GM12801 (cell line): Measurements from ENCODE around the gene TK2.

Experiments
- TF ChIP-seq, protein P1 (sequence below): IDR thresholded peaks from one replicate; pipeline ENCODE4 v1.5.1; 2011; ENCODE audit warnings: control low read depth; ENCODE audit not compliant: insufficient read length; ENCODE audit errors: extremely low read depth

TK2 gene

GRCh38 chr16:66560107-66560506 is 10.2 kb upstream of the TK2 start:
- TF ChIP-seq, protein P1, sequence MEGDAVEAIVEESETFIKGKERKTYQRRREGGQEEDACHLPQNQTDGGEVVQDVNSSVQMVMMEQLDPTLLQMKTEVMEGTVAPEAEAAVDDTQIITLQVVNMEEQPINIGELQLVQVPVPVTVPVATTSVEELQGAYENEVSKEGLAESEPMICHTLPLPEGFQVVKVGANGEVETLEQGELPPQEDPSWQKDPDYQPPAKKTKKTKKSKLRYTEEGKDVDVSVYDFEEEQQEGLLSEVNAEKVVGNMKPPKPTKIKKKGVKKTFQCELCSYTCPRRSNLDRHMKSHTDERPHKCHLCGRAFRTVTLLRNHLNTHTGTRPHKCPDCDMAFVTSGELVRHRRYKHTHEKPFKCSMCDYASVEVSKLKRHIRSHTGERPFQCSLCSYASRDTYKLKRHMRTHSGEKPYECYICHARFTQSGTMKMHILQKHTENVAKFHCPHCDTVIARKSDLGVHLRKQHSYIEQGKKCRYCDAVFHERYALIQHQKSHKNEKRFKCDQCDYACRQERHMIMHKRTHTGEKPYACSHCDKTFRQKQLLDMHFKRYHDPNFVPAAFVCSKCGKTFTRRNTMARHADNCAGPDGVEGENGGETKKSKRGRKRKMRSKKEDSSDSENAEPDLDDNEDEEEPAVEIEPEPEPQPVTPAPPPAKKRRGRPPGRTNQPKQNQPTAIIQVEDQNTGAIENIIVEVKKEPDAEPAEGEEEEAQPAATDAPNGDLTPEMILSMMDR: no peak

DNA sequence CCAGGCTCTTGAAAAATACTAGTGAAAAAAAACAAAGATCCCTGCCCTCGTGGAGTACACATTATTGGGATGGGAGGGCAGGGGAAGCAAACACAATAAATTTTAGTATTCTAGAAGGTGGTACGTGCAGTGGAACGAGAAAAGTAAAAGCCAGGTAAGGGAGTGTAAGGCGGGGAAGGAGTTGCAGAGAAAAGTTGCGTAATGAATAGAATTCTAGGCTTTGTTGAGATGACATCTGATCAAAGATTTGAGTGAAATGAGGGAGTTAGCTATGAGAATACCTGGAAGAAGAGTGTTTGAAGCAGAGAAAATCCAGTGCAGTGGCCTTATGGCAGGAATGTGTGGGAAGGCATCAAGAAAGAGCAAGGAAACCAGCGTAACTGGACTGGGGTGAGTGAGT is 4.6 kb upstream of the TK2 start:
- TF ChIP-seq, protein P1: no peak

GRCh38 chr16:66554021-66554420 is 4.1 kb upstream of the TK2 start:
- TF ChIP-seq, protein P1: no peak

GRCh38 chr16:66553223-66553622 is 3.3 kb upstream of the TK2 start:
- TF ChIP-seq, protein P1: no peak

GRCh38 chr16:66552286-66553177 is 2.6 kb upstream of the TK2 start, which contains the start of gene CKLF:
Gene CKLF (plus strand): TSS chr16:66552576. CDS start chr16:66552716, 140 bp downstream.
- TF ChIP-seq, protein P1: no peak

DNA sequence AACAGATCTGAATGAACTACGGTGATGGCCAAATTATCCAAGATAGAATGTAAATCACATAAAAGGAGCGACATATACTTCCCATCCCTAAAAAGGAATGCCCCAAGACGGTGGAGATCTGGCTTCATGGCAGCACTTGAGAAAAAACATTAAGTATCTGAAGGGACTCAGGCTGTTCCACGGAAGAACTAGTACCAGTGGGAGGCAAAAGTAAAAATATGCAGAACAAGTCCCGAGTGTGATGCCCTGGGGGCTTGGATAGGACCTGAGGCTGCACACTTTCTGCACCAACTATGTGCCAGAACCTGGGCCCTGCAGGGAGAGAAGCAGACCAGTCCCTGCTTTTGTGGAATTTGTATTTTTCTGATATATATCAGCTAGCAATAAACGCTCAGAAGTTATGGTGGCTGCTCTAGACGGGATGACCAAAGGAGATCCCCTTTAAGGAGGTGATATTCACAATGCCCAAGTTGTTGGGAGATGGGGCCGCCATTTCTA is 1.9 kb upstream of the TK2 start:
- TF ChIP-seq, protein P1: no peak

- TF ChIP-seq, protein P1: no peak
Observed at GRCh38 chr16:66551348-66551759, 1.4 kb upstream of the TK2 start.
